Panc1 (cell line): Measurements from ENCODE around the gene ZNF329. TPM values are rescaled to one million over a fixed set of nuclear protein-coding genes. Genes with fewer than 3 reads are reported as not detected.

Experiments
- ATAC-seq: fragments of 200-7000 bp; cut with Tn5 transposase; 2 replicates; pipeline ENCODE4 v1.9.1; 2020; ENCODE audit warnings: mild to moderate bottlenecking, moderate library complexity
- BruUV-seq: library from RNA; stranded (reverse); fragments of 400-500 nt; replicated peaks from 2 replicates; lab custom pipeline; 2021; lab: Mats Ljungman, UMichigan
- CTCF ChIA-PET: fragments of 300-600 bp; sonication (Branson Sonifier 250); formaldehyde crosslinking; loops from one replicate; lab custom pipeline; 2022; ENCODE audit warnings: antibody characterized with exemption; lab: Charles Lee
- POLR2A ChIA-PET: fragments of 300-600 bp; sonication (Branson Sonifier 250); formaldehyde crosslinking; loops from one replicate; lab custom pipeline; 2022; ENCODE audit warnings: antibody characterized with exemption; lab: Charles Lee
- DNase-seq: peaks from one replicate; pipeline ENCODE4 v3.0.0-alpha.2; 2010; ENCODE audit warnings: low read depth, low spot score
- H3K27ac ChIP-seq: 2 replicates; pipeline ENCODE4 v1.5.1; 2011; ENCODE audit warnings: mild to moderate bottlenecking, low read length, inconsistent platforms
- H3K27me3 ChIP-seq: fragments of 200-500 bp; sonication (Bioruptor generic); 2 replicates; pipeline ENCODE4 v1.6.0; 2014; ENCODE audit warnings: low read length, inconsistent platforms; ENCODE audit not compliant: control insufficient read depth, insufficient read depth
- H3K36me3 ChIP-seq: fragments of 200-500 bp; sonication (Bioruptor generic); 2 replicates; pipeline ENCODE4 v1.5.1; 2014; ENCODE audit warnings: inconsistent platforms, mild to moderate bottlenecking, low read length, moderate library complexity; ENCODE audit not compliant: control insufficient read depth, insufficient read depth
- H3K4me1 ChIP-seq: 2 replicates; pipeline ENCODE4 v1.5.1; 2011; ENCODE audit warnings: inconsistent platforms, mild to moderate bottlenecking, low read length, moderate library complexity; ENCODE audit not compliant: control insufficient read depth, insufficient read depth
- H3K4me3 ChIP-seq, 2 experiments: 2 replicates each; pipeline ENCODE4 v1.5.1; 2011 to 2012; ENCODE audit warnings: low read depth in 2 of 2, low read length in 2 of 2, mild to moderate bottlenecking in 2 of 2, inconsistent platforms in 1 of 2, moderate library complexity in 1 of 2
- H3K9me3 ChIP-seq: fragments of 200-500 bp; sonication (Bioruptor generic); 2 replicates; pipeline ENCODE4 v1.5.1; 2014; ENCODE audit warnings: low read depth, mild to moderate bottlenecking, inconsistent platforms, low read length, moderate library complexity; ENCODE audit not compliant: control insufficient read depth, insufficient read depth
- CTCF ChIP-seq: fragments of 450-650 bp; IDR thresholded peaks from 2 replicates; pipeline ENCODE4 v1.5.1; 2017; ENCODE audit warnings: mild to moderate bottlenecking
- POLR2AphosphoS5 ChIP-seq: IDR thresholded peaks from 2 replicates; pipeline ENCODE4 v1.6.1; 2012; ENCODE audit warnings: mild to moderate bottlenecking, low read depth, low read length, moderate library complexity
- SIN3A ChIP-seq: IDR thresholded peaks from 2 replicates; pipeline ENCODE4 v1.6.1; 2012; ENCODE audit warnings: low read depth, mild to moderate bottlenecking, low read length, moderate library complexity, borderline replicate concordance; ENCODE audit not compliant: insufficient read depth
- TCF7L2 ChIP-seq: IDR thresholded peaks from 2 replicates; pipeline ENCODE4 v1.6.1; 2011; ENCODE audit warnings: mild to moderate bottlenecking, low read depth, low read length, inconsistent platforms
- in situ Hi-C: cut with HindIII; loops from 2 replicates; pipeline ENCODE4 v1.10.0; 2016; ENCODE audit warnings: low sequenced_read_pairs, low pct_unique_long_range_greater_than_20kb
- intact Hi-C: fragments of 100-400 bp; cut with micrococcal nuclease; formaldehyde crosslinking; loops from one replicate; pipeline ENCODE4 v1.10.0; 2022; ENCODE audit not compliant: unreplicated experiment
- total RNA-seq: library from RNA; stranded (reverse); gene quantifications from one replicate; pipeline ENCODE4 v1.2.1, GENCODE V29; 2021; ENCODE audit not compliant: unreplicated experiment
- TF ChIP-seq, protein P1 (sequence below), 2 experiments: IDR thresholded peaks; 2 replicates each; pipeline ENCODE4 v1.6.1; 2011 to 2012; ENCODE audit warnings: low read depth in 2 of 2, control low read depth in 1 of 2, low read length in 1 of 2, mild to moderate bottlenecking in 1 of 2, moderate library complexity in 1 of 2; ENCODE audit not compliant: insufficient read depth in 1 of 2

ZNF329 gene
- total RNA-seq, 1 experiment from 2014 or later: 12.2 TPM

- intact Hi-C loops: no loop called here
- TF ChIP-seq POLR2AphosphoS5 (no peak), TCF7L2 (no peak), CTCF (no peak), SIN3A (no peak)
- TF ChIP-seq, protein P1, sequence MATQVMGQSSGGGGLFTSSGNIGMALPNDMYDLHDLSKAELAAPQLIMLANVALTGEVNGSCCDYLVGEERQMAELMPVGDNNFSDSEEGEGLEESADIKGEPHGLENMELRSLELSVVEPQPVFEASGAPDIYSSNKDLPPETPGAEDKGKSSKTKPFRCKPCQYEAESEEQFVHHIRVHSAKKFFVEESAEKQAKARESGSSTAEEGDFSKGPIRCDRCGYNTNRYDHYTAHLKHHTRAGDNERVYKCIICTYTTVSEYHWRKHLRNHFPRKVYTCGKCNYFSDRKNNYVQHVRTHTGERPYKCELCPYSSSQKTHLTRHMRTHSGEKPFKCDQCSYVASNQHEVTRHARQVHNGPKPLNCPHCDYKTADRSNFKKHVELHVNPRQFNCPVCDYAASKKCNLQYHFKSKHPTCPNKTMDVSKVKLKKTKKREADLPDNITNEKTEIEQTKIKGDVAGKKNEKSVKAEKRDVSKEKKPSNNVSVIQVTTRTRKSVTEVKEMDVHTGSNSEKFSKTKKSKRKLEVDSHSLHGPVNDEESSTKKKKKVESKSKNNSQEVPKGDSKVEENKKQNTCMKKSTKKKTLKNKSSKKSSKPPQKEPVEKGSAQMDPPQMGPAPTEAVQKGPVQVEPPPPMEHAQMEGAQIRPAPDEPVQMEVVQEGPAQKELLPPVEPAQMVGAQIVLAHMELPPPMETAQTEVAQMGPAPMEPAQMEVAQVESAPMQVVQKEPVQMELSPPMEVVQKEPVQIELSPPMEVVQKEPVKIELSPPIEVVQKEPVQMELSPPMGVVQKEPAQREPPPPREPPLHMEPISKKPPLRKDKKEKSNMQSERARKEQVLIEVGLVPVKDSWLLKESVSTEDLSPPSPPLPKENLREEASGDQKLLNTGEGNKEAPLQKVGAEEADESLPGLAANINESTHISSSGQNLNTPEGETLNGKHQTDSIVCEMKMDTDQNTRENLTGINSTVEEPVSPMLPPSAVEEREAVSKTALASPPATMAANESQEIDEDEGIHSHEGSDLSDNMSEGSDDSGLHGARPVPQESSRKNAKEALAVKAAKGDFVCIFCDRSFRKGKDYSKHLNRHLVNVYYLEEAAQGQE (IDR thresholded peaks at IDR 0.05; ENCODE audit: insufficient read depth in 1 of 2, low read depth in 2 of 2, low read length in 1 of 2): no peak
- H3K9me3 ChIP-seq: peaks cover 56% of the 10 kb centered on the region
- ChIA-PET POLR2A (no interaction called here), CTCF (no interaction called here)
- H3K27me3 ChIP-seq: no peaks in the 10 kb centered on the region
- DNase-seq (no peak), ATAC-seq (no peak; the same call in 1 of the 2 replicates)
- no peaks in the 10 kb centered on the region for H3K36me3 ChIP-seq
- peak overlapping the region; percentile 55 to 61 for H3K4me3 ChIP-seq
- in situ Hi-C loops: no loop called here
- BruUV-seq: TSS peak; percentile 82
- H3K4me1 ChIP-seq: no peaks in the 10 kb centered on the region
- peak overlapping the region; percentile 75 for H3K27ac ChIP-seq
Measured at GRCh38 chr19:58183817-58184215, 33.2 kb upstream of the ZNF329 start.

DNA sequence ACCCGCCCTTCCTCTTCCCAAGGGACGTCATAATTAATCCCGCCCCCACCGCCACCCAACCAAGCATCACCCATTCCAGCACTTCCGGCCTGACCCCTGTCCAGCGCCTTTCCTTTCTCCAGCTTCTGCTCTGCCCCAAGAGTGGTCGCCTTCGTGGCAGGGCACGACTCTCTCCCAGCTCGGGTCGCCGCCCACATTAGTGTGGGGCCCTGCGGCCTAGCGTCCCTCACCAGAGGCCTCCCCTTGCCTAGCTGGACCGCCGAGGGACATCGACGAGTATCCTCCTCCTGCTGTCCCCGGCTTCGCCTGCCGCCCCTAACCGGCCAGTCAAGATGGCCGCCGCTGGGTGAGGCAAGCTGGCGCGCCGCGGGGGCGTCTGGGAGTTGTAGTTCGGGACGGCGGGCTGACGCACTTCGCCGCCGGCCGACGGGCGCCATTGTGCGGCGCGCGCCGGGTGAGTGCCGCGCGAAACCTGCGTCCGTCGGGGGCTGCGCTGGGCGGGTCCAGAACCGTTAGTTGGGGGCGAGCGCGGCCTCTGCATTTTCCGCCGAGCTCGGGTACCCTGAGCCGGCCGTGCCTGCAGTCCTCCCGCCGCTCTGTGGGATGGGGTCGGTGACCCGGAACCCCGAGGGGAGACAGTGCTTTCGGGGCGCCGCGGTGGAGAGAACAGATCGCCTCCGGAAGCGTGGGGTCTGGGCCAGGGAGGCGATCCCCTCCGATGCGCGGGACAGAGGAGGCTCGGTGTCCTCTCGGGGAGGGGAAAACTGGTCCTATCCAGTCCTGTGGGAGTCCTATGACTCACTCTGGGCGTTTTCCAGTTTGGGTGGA is 32.6 kb upstream of the ZNF329 start, which contains the start of gene ZNF274:
TSS of gene ZNF274 (plus strand) at position 73 of the 828 bp plus-strand sequence. CDS start 905 bp downstream, outside the sequence.
- Histone ChIP-seq H3K27ac (peak within 1 kb of the TSS; percentile 75), H3K4me3 (peak within 1 kb of the TSS; percentile 55 to 61), H3K36me3 (no peaks in the 10 kb centered on the region), H3K9me3 (peaks cover 62% of the 10 kb centered on the region), H3K27me3 (no peaks in the 10 kb centered on the region), H3K4me1 (no peaks in the 10 kb centered on the region)
- POLR2A ChIA-PET: interaction anchor here (0.6 to 1.0 kb wide), 2 partner anchors 11 to 45 kb away, joined by 4 to 9 read pairs; no protein-coding TSS in a partner anchor
- CTCF ChIA-PET: no interaction called here
- peak; percentile 96 for ATAC-seq
- DNase-seq: peak; percentile 53
- intact Hi-C loops (no loop called here), in situ Hi-C loops (no loop called here)
- TF ChIP-seq POLR2AphosphoS5 (peak; percentile 58), TCF7L2 (no peak)
- BruUV-seq: no TSS peak
